ENCODE measurements around the gene OLFML2B. TPM values are rescaled to one million over a fixed set of nuclear protein-coding genes. Genes with fewer than 3 reads are reported as not detected.
A peak's percentile ranks its signal among the peaks of the same experiment; 100 is the strongest.

Gene OLFML2B
- total and polyA plus RNA-seq, 2 donors (not counting 1 experiment from before 2014, with no cell fraction given): 5.1 to 7.2 TPM

DNA sequence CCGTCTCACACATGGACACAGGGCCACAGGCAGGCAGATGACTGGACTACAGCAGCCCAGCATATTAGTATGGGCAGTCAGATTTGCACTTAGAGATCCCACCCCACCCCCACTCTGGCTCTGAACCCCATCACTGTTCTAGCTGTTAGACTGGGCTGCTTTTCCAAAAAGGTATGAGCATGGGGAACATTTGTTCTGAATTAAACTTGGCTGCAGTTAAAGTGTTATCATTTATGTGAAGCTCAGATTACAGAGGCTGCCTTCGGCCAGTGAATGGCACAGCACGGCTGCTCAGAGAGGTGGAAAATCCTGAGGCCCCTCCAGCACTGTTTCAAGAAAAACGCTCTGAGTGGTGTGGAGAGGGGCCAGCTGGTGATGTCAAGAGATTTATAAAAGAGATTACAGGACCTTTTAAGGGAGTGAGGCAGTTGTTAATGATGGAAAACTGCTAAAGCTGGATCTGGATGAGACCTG is 38.9 kb upstream of the OLFML2B start:
- Histone ChIP-seq H3K27ac (ENCODE audit: insufficient read depth, low read length) (no peak overlapping the region), H3K79me2 (ENCODE audit: control insufficient read depth, insufficient read depth, low read length) (no peaks in the 10 kb centered on the region), H3K36me3 (ENCODE audit: control insufficient read depth, insufficient read depth, low read length) (no peaks in the 10 kb centered on the region), H3K9ac (ENCODE audit: insufficient read depth, low read length) (no peak overlapping the region), H3K4me3 (replicated peaks in 1 of 4; ENCODE audit: control extremely low read depth in 1 of 4, insufficient read depth in 1 of 4, low read depth in 3 of 4, low read length in 4 of 4) (no peak overlapping the region), H4K20me1 (ENCODE audit: control insufficient read depth, extremely low read depth, insufficient read depth, low read length) (no peaks in the 10 kb centered on the region), H3K4me2 (ENCODE audit: extremely low read depth, insufficient read depth, low read length) (no peak overlapping the region), H3K4me1 (ENCODE audit: control insufficient read depth, extremely low read depth, insufficient read depth, low read length) (no peaks in the 10 kb centered on the region), H3K9me3 (ENCODE audit: control insufficient read depth, insufficient read depth, low read depth, low read length) (no peaks in the 10 kb centered on the region), H3K27me3 (ENCODE audit: control insufficient read depth, insufficient read depth, low read length) (peaks cover 15% of the 10 kb centered on the region), H2AFZ (ENCODE audit: low read length) (no peak overlapping the region)
- TF ChIP-seq, protein P1, sequence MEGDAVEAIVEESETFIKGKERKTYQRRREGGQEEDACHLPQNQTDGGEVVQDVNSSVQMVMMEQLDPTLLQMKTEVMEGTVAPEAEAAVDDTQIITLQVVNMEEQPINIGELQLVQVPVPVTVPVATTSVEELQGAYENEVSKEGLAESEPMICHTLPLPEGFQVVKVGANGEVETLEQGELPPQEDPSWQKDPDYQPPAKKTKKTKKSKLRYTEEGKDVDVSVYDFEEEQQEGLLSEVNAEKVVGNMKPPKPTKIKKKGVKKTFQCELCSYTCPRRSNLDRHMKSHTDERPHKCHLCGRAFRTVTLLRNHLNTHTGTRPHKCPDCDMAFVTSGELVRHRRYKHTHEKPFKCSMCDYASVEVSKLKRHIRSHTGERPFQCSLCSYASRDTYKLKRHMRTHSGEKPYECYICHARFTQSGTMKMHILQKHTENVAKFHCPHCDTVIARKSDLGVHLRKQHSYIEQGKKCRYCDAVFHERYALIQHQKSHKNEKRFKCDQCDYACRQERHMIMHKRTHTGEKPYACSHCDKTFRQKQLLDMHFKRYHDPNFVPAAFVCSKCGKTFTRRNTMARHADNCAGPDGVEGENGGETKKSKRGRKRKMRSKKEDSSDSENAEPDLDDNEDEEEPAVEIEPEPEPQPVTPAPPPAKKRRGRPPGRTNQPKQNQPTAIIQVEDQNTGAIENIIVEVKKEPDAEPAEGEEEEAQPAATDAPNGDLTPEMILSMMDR (conservative IDR thresholded peaks at IDR 0.05 in 1 of 2, IDR thresholded peaks at IDR 0.05 in 1 of 2; ENCODE audit: low read depth in 1 of 2, low read length in 2 of 2): no peak
- TF ChIP-seq EZH2 (IDR thresholded peaks at IDR 0.05; ENCODE audit: low read length, missing control alignments): no peak
- DNase-seq (ENCODE audit: low read depth in 2 of 2): peak; percentile 74 to 90

DNA sequence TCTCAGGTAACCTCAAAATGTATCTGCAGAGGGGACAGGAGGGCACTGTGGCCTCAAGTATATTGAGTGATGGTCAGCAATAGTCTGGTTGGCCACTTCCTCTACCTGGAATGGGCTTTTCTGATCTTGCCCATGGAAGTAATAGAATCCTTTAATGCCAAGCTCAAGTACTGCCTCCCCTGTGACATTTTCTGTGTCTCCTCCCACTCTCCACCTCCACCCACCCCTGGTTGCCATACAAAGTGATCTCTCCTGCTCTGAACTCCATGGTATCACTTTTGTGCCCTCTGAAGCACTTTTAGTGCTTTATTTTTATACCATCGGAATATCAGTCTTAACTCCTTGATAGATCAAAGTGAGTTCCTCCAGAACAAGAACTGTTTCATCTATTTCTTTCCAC is 36.6 kb upstream of the OLFML2B start:
- no peaks in the 10 kb centered on the region for H4K20me1 ChIP-seq (ENCODE audit: control insufficient read depth, extremely low read depth, insufficient read depth, low read length)
- peaks cover under 1% of the 10 kb centered on the region for H3K4me1 ChIP-seq (ENCODE audit: control insufficient read depth, extremely low read depth, insufficient read depth, low read length)
- H3K79me2 ChIP-seq (ENCODE audit: control insufficient read depth, insufficient read depth, low read length): no peaks in the 10 kb centered on the region
- TF ChIP-seq EZH2 (IDR thresholded peaks at IDR 0.05; ENCODE audit: low read length, missing control alignments): no peak
- TF ChIP-seq, protein P1 (conservative IDR thresholded peaks at IDR 0.05 in 1 of 2, IDR thresholded peaks at IDR 0.05 in 1 of 2; ENCODE audit: low read depth in 1 of 2, low read length in 2 of 2): no peak
- H3K27ac ChIP-seq (ENCODE audit: insufficient read depth, low read length): no peak overlapping the region
- DNase-seq (ENCODE audit: low read depth in 2 of 2): no peak
- H3K4me3 ChIP-seq (replicated peaks in 1 of 4; ENCODE audit: control extremely low read depth in 1 of 4, insufficient read depth in 1 of 4, low read depth in 3 of 4, low read length in 4 of 4): no peak overlapping the region
- H3K9ac ChIP-seq (ENCODE audit: insufficient read depth, low read length): no peak overlapping the region
- no peak overlapping the region for H2AFZ ChIP-seq (ENCODE audit: low read length)
- H3K27me3 ChIP-seq (ENCODE audit: control insufficient read depth, insufficient read depth, low read length): peaks cover 10% of the 10 kb centered on the region
- H3K4me2 ChIP-seq (ENCODE audit: extremely low read depth, insufficient read depth, low read length): no peak overlapping the region
- no peaks in the 10 kb centered on the region for H3K36me3 ChIP-seq (ENCODE audit: control insufficient read depth, insufficient read depth, low read length)
- no peaks in the 10 kb centered on the region for H3K9me3 ChIP-seq (ENCODE audit: control insufficient read depth, insufficient read depth, low read depth, low read length)

DNA sequence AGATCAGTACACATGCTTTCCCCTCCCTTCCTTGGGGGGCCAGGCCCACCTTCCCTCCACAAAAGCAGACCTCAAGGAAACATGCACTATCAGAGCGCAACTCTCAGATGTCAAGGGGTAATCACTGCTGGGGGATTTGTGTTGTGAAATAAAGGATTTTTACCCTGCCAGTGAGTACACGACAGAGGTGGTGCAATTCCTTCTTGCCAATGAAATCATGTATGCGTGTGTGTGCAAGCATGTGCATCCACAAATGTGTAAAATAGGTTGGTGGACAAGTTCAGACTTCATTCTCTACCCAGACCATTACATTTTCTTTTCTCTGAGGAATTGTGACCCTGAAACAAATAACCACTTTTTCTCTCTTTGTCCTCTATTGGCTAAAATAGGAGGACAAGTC is 36.1 kb upstream of the OLFML2B start:
- Histone ChIP-seq H2AFZ (ENCODE audit: low read length) (no peak overlapping the region), H3K27ac (ENCODE audit: insufficient read depth, low read length) (no peak overlapping the region), H3K79me2 (ENCODE audit: control insufficient read depth, insufficient read depth, low read length) (no peaks in the 10 kb centered on the region), H3K4me3 (replicated peaks in 1 of 4; ENCODE audit: control extremely low read depth in 1 of 4, insufficient read depth in 1 of 4, low read depth in 3 of 4, low read length in 4 of 4) (no peak overlapping the region), H3K27me3 (ENCODE audit: control insufficient read depth, insufficient read depth, low read length) (peaks cover 10% of the 10 kb centered on the region), H3K4me2 (ENCODE audit: extremely low read depth, insufficient read depth, low read length) (no peak overlapping the region), H3K4me1 (ENCODE audit: control insufficient read depth, extremely low read depth, insufficient read depth, low read length) (peaks cover 7% of the 10 kb centered on the region), H3K9ac (ENCODE audit: insufficient read depth, low read length) (no peak overlapping the region), H3K9me3 (ENCODE audit: control insufficient read depth, insufficient read depth, low read depth, low read length) (no peaks in the 10 kb centered on the region), H4K20me1 (ENCODE audit: control insufficient read depth, extremely low read depth, insufficient read depth, low read length) (no peaks in the 10 kb centered on the region), H3K36me3 (ENCODE audit: control insufficient read depth, insufficient read depth, low read length) (no peaks in the 10 kb centered on the region)
- TF ChIP-seq, protein P1 (conservative IDR thresholded peaks at IDR 0.05 in 1 of 2, IDR thresholded peaks at IDR 0.05 in 1 of 2; ENCODE audit: low read depth in 1 of 2, low read length in 2 of 2): no peak
- no peak for DNase-seq (ENCODE audit: low read depth in 2 of 2)
